Lower lobe of right lung (tissue), 2 donors: Measurements from ENCODE around the gene RELT. TPM values are rescaled to one million over a fixed set of nuclear protein-coding genes. Genes with fewer than 3 reads are reported as not detected.

Experiments
- ATAC-seq, 2 donors: fragments of 200-7000 bp; cut with Tn5 transposase; one replicate each; pipeline ENCODE4 v1.9.1; 2020 to 2022; ENCODE audit warnings: mild to moderate bottlenecking in 2 of 2, moderate library complexity in 2 of 2
- DNase-seq: peaks from one replicate; pipeline ENCODE4 v3.0.0-alpha.2; 2020
- H3K27ac ChIP-seq: fragments of 200-600 bp; one replicate; pipeline ENCODE4 v1.8.0; 2022
- H3K27me3 ChIP-seq: fragments of 200-600 bp; one replicate; pipeline ENCODE4 v1.8.0; 2022; ENCODE audit warnings: low read depth
- H3K36me3 ChIP-seq: fragments of 200-600 bp; one replicate; pipeline ENCODE4 v1.8.0; 2022; ENCODE audit warnings: mild to moderate bottlenecking
- H3K4me1 ChIP-seq: fragments of 200-600 bp; one replicate; pipeline ENCODE4 v1.8.0; 2022
- H3K4me3 ChIP-seq: fragments of 200-600 bp; one replicate; pipeline ENCODE4 v1.8.0; 2022; ENCODE audit warnings: mild to moderate bottlenecking
- H3K9me3 ChIP-seq: fragments of 200-600 bp; one replicate; pipeline ENCODE4 v1.8.0; 2022
- intact Hi-C: fragments of 100-400 bp; cut with DNase I; formaldehyde crosslinking; loops from one replicate; pipeline ENCODE4 v1.11.0; 2022
- total RNA-seq: library from RNA; stranded (reverse); fragmentation: NEBNext Ultra II Directional; extraction: Animal tissue kit (Norgen Biotek cat#: 25700); gene quantifications from one replicate; pipeline ENCODE4 v1.2.1, GENCODE V29; 2021
- TF ChIP-seq, protein P1 (sequence below): fragments of 200-600 bp; IDR thresholded peaks from one replicate; pipeline ENCODE4 v1.8.0; 2022; ENCODE audit warnings: antibody characterized with exemption, mild to moderate bottlenecking
- donor health status: DM: no; HTN: yes; CAD: no; lungs with severe emphysema.

The RELT gene
- total RNA-seq, 1 donor from 2014 or later = 15.4 TPM

DNA sequence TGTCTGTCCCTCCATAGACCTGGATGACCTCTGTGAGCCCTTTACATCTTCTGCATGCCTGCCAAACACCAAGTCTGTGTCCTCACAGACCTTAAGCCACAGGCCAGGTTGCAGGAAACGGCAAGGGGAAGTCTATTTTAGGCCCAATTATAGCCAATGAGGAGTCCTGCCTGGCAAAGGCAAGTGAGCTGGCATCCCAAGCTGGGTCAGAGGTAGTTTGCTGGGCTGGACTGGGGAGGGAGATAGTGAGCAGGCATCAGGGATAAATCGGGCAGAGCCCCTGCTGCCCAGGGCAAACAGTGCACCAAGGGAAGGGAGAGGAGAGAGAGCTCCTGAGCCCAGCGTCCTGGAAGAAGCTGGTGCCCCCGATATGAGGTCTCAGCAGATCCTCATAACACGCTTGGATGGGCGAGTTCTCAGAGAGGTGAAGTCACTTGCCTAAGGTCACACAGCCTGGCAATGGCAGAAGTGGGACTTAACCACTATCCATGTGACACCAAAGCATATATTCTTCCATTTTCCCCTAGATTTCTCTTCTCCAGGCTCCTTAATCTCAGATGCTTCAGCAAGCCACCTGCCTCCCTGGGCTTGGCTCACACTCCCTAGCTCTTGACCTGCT is 3.7 kb upstream of the RELT start:
- Histone ChIP-seq H3K4me3 (no peak overlapping the region), H3K27ac (no peak overlapping the region), H3K9me3 (no peaks in the 10 kb centered on the region), H3K4me1 (peaks cover 14% of the 10 kb centered on the region), H3K36me3 (peaks cover 13% of the 10 kb centered on the region), H3K27me3 (no peaks in the 10 kb centered on the region)
- intact Hi-C loops = no loop called here
- TF ChIP-seq, protein P1, sequence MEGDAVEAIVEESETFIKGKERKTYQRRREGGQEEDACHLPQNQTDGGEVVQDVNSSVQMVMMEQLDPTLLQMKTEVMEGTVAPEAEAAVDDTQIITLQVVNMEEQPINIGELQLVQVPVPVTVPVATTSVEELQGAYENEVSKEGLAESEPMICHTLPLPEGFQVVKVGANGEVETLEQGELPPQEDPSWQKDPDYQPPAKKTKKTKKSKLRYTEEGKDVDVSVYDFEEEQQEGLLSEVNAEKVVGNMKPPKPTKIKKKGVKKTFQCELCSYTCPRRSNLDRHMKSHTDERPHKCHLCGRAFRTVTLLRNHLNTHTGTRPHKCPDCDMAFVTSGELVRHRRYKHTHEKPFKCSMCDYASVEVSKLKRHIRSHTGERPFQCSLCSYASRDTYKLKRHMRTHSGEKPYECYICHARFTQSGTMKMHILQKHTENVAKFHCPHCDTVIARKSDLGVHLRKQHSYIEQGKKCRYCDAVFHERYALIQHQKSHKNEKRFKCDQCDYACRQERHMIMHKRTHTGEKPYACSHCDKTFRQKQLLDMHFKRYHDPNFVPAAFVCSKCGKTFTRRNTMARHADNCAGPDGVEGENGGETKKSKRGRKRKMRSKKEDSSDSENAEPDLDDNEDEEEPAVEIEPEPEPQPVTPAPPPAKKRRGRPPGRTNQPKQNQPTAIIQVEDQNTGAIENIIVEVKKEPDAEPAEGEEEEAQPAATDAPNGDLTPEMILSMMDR = no peak
- no peak for ATAC-seq
- DNase-seq = no peak

DNA sequence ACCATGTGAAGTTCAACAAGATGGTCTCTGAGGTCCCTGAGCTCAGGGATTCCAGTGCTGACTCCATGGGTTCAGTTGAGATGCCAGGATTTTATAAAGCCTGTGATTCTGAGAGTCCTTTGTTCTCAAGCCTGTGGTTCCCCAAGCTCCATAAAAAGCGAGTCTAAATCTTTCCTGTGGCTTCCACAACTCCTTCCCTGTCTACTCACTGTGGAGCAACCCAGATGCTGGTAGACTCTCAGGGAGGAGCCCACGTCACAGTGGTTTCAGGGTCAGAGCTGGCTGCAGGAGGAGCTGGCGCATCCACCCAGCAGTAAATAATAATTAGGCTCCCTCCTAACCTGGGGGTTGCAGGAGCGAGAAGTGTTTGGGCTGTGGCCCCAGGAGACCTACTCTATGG is 2.0 kb upstream of the RELT start:
- Histone ChIP-seq H3K4me3 (no peak overlapping the region), H3K9me3 (no peaks in the 10 kb centered on the region), H3K36me3 (no peaks in the 10 kb centered on the region), H3K4me1 (peaks cover 26% of the 10 kb centered on the region), H3K27ac (no peak overlapping the region), H3K27me3 (no peaks in the 10 kb centered on the region)
- DNase-seq (no peak), ATAC-seq (no peak)
- intact Hi-C loops = no loop called here
- TF ChIP-seq, protein P1 = no peak

DNA sequence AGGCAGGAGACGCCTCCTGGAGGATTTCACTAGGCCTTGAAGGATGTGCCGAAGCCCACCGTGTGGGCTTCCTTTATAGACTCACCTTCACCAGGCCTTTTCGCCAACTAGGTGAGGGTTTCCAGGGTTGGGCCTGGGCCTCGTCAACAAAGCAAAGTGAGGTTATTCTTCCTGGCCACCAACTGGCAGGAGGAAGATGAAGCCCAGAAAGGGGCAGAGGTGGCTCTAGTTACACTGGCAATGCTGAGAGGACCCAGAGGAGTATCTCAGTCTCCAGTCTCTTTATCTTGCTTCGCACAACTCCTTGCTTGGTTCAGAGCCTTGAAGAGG is 404 bp upstream of the RELT start:
- intact Hi-C loops = no loop called here
- TF ChIP-seq, protein P1 = no peak
- no peaks in the 10 kb centered on the region for H3K27me3 ChIP-seq
- peaks cover 41% of the 10 kb centered on the region for H3K4me1 ChIP-seq
- H3K4me3 ChIP-seq = peak overlapping the region; percentile 78
- DNase-seq = no peak
- no peak for ATAC-seq
- no peaks in the 10 kb centered on the region for H3K9me3 ChIP-seq
- H3K27ac ChIP-seq = peak overlapping the region; percentile 87
- no peaks in the 10 kb centered on the region for H3K36me3 ChIP-seq

DNA sequence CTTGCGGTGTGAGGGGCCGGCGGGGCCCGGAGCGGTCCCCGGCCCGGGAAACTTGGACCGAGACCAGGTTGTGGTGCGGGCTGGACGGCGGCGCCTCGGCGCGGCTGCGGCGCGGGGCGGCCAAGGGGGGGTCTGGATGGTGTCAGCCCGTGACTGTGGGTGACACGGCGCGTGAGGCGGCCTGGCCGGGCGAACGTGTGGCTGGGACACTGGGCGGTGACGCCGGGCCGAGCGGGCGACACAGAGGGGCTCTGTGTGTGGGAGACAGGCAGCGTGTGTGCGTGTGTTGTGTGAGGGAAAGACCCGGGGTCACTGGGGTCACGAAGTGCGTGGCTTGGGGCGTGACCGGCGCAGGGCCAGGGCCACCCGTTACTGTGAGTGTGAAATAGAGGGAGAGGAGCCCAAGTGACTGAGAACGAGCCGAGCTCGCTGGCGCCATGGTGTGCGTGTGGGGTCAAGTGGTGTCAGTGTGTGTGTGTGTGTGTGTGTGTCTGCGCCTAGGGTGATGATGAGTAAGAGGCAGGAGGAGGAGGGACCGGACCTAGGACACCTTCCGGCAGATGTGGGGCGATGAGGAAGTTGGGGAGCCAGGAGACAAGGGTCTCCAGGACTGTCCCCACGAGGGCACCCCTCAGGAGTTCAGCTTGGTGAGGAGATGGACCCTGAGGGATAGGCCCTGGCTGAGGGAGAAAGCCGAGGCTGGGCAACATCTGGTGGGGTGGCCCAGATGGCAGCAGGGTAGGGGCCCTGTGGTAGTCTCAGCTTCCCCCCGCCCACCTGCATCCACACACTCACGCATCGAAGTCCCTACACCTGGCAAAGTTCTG is 817 bp downstream of the RELT start:
- peaks cover 50% of the 10 kb centered on the region for H3K4me1 ChIP-seq
- peak overlapping the region; percentile 87 for H3K27ac ChIP-seq
- no peaks in the 10 kb centered on the region for H3K27me3 ChIP-seq
- ATAC-seq (peak; percentile 40 to 52), DNase-seq (peak; percentile 71)
- intact Hi-C loops = no loop called here
- no peaks in the 10 kb centered on the region for H3K9me3 ChIP-seq
- TF ChIP-seq, protein P1 = no peak
- no peaks in the 10 kb centered on the region for H3K36me3 ChIP-seq
- H3K4me3 ChIP-seq = peak overlapping the region; percentile 78

DNA sequence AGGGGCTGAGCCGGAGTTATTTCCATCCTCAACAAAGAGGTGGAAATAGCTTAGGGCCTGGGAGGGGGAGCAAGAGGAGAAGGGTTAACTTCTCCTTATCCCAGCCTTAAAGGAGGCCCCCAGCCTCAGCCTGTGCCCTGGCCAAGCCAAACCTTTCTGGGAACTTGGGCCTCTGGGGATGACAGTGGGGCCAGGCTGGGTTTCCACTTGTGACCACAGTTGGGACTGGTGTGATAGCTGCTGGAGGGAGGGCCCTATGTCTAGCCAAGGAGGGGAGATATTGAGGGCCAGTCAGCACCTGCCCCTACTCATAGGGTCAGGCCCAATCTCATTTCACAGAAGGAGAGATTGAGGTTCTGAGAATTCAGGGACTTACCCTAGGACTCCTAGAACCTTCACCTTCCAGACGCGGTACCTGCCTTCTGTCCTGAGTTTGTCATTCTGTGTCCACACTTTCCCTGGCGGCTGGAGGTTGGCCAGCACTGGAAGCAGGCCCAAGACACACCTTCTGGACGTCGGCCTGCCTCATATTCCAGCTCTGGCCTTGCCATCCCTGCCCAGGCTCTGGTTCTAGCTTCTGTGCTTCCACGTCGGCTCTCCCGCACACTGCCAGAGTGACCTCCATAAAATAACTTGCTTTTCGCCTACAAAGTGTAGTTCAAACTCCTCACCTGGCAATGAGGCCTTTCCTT is 3.1 kb downstream of the RELT start:
- H3K27me3 ChIP-seq = no peaks in the 10 kb centered on the region

More for the DNA sequence above, 3.1 kb downstream of the RELT start:
- no peak overlapping the region for H3K4me3 ChIP-seq
- intact Hi-C loops = no loop called here
- peaks cover 74% of the 10 kb centered on the region for H3K4me1 ChIP-seq
- H3K27ac ChIP-seq = no peak overlapping the region
- ATAC-seq (peak in 1 of 2 donors; percentile 36), DNase-seq (peak; percentile 78)
- H3K36me3 ChIP-seq = no peaks in the 10 kb centered on the region
- TF ChIP-seq, protein P1 = no peak
- no peaks in the 10 kb centered on the region for H3K9me3 ChIP-seq
